Measurements from ENCODE around the gene SPATA45. TPM values are rescaled to one million over a fixed set of nuclear protein-coding genes. Genes with fewer than 3 reads are reported as not detected.
A peak's percentile ranks its signal among the peaks of the same experiment; 100 is the strongest.
"Not testable (repeated sequence)": the region's sequence is repeated elsewhere in the genome, so short reads cannot be mapped to it uniquely, and the experiment has no call there.

Gene SPATA45
- total RNA-seq, 1 donor from 2014 or later, result 2.0 TPM

GRCh38 chr1:212833211-212834207 is 13.9 kb downstream of the SPATA45 start:
- FAIRE-seq; DNase-seq (ENCODE audit: low spot score in 2 of 2): not testable (repeated sequence)

GRCh38 chr1:212828395-212828794 is 19.1 kb downstream of the SPATA45 start:
- FAIRE-seq (no peak), DNase-seq (ENCODE audit: low spot score in 2 of 2) (no peak)

- DNase-seq (ENCODE audit: low spot score in 2 of 2) (no peak), FAIRE-seq (no peak)
These were observed 19.6 kb downstream of the SPATA45 start for GRCh38 chr1:212827831-212828278.

- DNase-seq (ENCODE audit: low spot score in 2 of 2) (no peak), FAIRE-seq (no peak)
These were observed 20.2 kb downstream of the SPATA45 start for GRCh38 chr1:212827171-212827776.

GRCh38 chr1:212825798-212826452 is 21.5 kb downstream of the SPATA45 start:
- no peak for DNase-seq (ENCODE audit: low spot score in 2 of 2)
- FAIRE-seq, result no peak

- DNase-seq (ENCODE audit: low spot score in 2 of 2) (no peak), FAIRE-seq (no peak)
These were observed 23.2 kb downstream of the SPATA45 start for GRCh38 chr1:212824201-212824600.

GRCh38 chr1:212822956-212823355 is 24.5 kb downstream of the SPATA45 start:
- DNase-seq (ENCODE audit: low spot score in 2 of 2) (no peak), FAIRE-seq (no peak)

GRCh38 chr1:212820969-212821368 is 26.5 kb downstream of the SPATA45 start:
- DNase-seq (ENCODE audit: low spot score in 2 of 2), result no peak
- FAIRE-seq, result no peak

GRCh38 chr1:212819726-212820125 is 27.7 kb downstream of the SPATA45 start:
- no peak for DNase-seq (ENCODE audit: low spot score in 2 of 2)
- FAIRE-seq, result no peak

GRCh38 chr1:212816567-212817278 is 30.7 kb downstream of the SPATA45 start:
- no peak for FAIRE-seq
- DNase-seq (ENCODE audit: low spot score in 2 of 2), result no peak

- DNase-seq (ENCODE audit: low spot score in 2 of 2) (peak in 1 of 2 donors; percentile 19), FAIRE-seq (peak; percentile 34)
These were observed 32.7 kb downstream of the SPATA45 start for GRCh38 chr1:212814537-212815334.

- FAIRE-seq, result no peak
- no peak for DNase-seq (ENCODE audit: low spot score in 2 of 2)
These were observed 41.7 kb downstream of the SPATA45 start for GRCh38 chr1:212805767-212806166.

- FAIRE-seq (no peak), DNase-seq (ENCODE audit: low spot score in 2 of 2) (no peak)
These were observed 49.8 kb downstream of the SPATA45 start for GRCh38 chr1:212797681-212798080.

GRCh38 chr1:212794561-212795014 is 52.9 kb downstream of the SPATA45 start:
- no peak for FAIRE-seq
- peak in 1 of 2 donors; percentile 17 for DNase-seq (ENCODE audit: low spot score in 2 of 2)

- DNase-seq (ENCODE audit: low spot score in 2 of 2) (no peak), FAIRE-seq (no peak)
These were observed 55.0 kb downstream of the SPATA45 start for GRCh38 chr1:212792396-212792908.

- FAIRE-seq, result no peak
- peak; percentile 61 to 66 for DNase-seq (ENCODE audit: low spot score in 2 of 2)
These were observed 55.6 kb downstream of the SPATA45 start, which contains the start of the genes NSL1 and TATDN3 for GRCh38 chr1:212791676-212792395. Gene NSL1, minus strand, starts transcription at chr1:212791777. Its CDS starts 14 bp downstream, at chr1:212791763. Gene TATDN3, plus strand, starts transcription at chr1:212791894. Its CDS starts 28 bp downstream, at chr1:212791922.

- FAIRE-seq (no peak), DNase-seq (ENCODE audit: low spot score in 2 of 2) (peak; percentile 23 to 44)
These were observed 56.2 kb downstream of the SPATA45 start for GRCh38 chr1:212791261-212791675.

GRCh38 chr1:212785871-212786270 is 61.6 kb downstream of the SPATA45 start:
- FAIRE-seq (no peak), DNase-seq (ENCODE audit: low spot score in 2 of 2) (no peak)
